Peyer's patch (tissue), 4 donors: Measurements from ENCODE around the gene THRA. TPM values are rescaled to one million over a fixed set of nuclear protein-coding genes. Genes with fewer than 3 reads are reported as not detected.

ENCODE experiments used
- DNase-seq, 3 donors: peaks; one replicate each; pipeline ENCODE4 v3.0.0-alpha.2; 2017 to 2019
- H3K27ac ChIP-seq, 4 donors: fragments of 200-600 bp; sonication (generic); one replicate each; pipeline ENCODE4 v1.5.1; 2016 to 2019
- H3K27me3 ChIP-seq, 2 donors: fragments of 200-600 bp; sonication (generic); one replicate each; pipeline ENCODE4 v1.5.1; 2019
- H3K36me3 ChIP-seq, 3 donors: fragments of 200-600 bp; sonication (generic); one replicate each; pipeline ENCODE4 v1.5.1; 2016 to 2019
- H3K4me1 ChIP-seq, 4 donors: fragments of 200-600 bp; sonication (generic); one replicate each; pipeline ENCODE4 v1.5.1; 2016 to 2019
- H3K4me3 ChIP-seq, 4 donors: fragments of 200-600 bp; sonication (generic); 1 replicate in 3 of 4; 2 replicates in 1 of 4; pipeline ENCODE4 v1.5.1; 2016 to 2019; ENCODE audit warnings: mild to moderate bottlenecking in 1 of 4
- H3K9me3 ChIP-seq, 4 donors: fragments of 200-600 bp; sonication (generic); one replicate each; pipeline ENCODE4 v1.5.1; 2016 to 2019; ENCODE audit warnings: mild to moderate bottlenecking in 1 of 4
- POLR2A ChIP-seq, 2 donors: fragments of 450-650 bp; IDR thresholded peaks; one replicate each; pipeline ENCODE4 v1.5.1; 2017; ENCODE audit warnings: antibody characterized with exemption in 2 of 2, mild to moderate bottlenecking in 2 of 2, moderate library complexity in 2 of 2
- total RNA-seq, 4 donors: library from RNA; depleted of rRNA; stranded (reverse); fragments of >200 nt; gene quantifications; one replicate each; pipeline ENCODE4 v1.1.0, GENCODE V29; 2016
- TF ChIP-seq, protein P1 (sequence below), 6 experiments: fragments of 450-650 bp in 4 of 6; fragments of 200-600 bp in 2 of 6; sonication (generic) in 1 of 6; IDR thresholded peaks; one replicate each; pipeline ENCODE4 v1.5.1; 2017 to 2019; ENCODE audit warnings: antibody characterized with exemption in 6 of 6, mild to moderate bottlenecking in 3 of 6, moderate library complexity in 1 of 6

Gene THRA
- total RNA-seq, 4 donors from 2014 or later = 43.4 to 80.5 (median 68.5) TPM

DNA sequence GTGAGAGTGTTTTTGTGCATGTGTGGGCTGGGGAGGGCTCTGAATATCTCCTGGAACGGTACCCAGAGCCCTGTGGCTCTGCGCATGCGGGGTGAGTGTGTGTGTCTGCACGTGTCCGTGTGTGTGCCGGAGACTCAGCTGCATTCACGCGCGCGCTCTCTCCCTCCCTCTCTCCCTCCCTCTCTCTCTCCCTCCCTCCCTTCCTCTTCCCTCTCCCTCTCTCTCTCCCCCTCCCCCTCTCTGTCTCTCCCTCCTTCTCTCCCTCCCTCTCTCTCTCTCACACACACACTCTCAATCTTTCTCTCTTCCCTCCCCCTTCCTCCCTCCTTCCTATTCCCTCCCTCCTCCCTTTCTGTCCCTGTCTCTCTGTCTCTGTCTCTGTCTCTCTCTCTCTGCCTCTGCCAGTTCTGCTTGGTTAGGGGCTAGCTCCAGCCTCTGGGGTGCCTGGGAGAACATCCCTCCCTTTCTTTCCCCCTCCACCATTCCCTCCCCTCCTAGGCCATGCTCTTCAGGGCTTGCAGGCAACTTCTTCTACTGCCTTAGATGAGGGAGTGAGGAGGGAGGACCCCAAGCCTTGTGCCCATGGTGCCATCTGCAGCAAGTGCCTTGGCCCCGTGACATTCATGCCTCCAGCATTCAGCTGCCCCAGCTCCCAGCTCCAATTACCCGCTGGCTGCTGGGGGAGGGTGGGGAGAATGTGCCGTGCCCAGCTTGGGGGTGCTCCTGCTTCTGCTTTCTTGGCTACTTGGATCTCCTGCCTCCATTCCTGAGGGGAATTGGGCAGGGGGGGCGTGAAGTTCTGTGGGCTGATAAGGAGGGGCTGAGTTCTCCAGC lies 6.4 kb downstream of the THRA start:
- no peaks in the 10 kb centered on the region for H3K36me3 ChIP-seq
- H3K27ac ChIP-seq = peak overlapping the region; percentile 78 to 100 (median 94)
- peaks cover 22 to 91% (median 50%) of the 10 kb centered on the region in 4 donors for H3K4me1 ChIP-seq
- TF ChIP-seq, protein P1, sequence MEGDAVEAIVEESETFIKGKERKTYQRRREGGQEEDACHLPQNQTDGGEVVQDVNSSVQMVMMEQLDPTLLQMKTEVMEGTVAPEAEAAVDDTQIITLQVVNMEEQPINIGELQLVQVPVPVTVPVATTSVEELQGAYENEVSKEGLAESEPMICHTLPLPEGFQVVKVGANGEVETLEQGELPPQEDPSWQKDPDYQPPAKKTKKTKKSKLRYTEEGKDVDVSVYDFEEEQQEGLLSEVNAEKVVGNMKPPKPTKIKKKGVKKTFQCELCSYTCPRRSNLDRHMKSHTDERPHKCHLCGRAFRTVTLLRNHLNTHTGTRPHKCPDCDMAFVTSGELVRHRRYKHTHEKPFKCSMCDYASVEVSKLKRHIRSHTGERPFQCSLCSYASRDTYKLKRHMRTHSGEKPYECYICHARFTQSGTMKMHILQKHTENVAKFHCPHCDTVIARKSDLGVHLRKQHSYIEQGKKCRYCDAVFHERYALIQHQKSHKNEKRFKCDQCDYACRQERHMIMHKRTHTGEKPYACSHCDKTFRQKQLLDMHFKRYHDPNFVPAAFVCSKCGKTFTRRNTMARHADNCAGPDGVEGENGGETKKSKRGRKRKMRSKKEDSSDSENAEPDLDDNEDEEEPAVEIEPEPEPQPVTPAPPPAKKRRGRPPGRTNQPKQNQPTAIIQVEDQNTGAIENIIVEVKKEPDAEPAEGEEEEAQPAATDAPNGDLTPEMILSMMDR (IDR thresholded peaks at IDR 0.05) = peak in 1 of 6 experiments; percentile 5
- TF ChIP-seq POLR2A (IDR thresholded peaks at IDR 0.05) = peak in 1 of 2 donors; percentile 44
- H3K27me3 ChIP-seq = no peaks in the 10 kb centered on the region
- H3K4me3 ChIP-seq = peak overlapping the region in 3 of 4 donors; percentile 33 to 40 (median 34)
- no peaks in the 10 kb centered on the region for H3K9me3 ChIP-seq
- peak; percentile 87 to 94 (median 89) for DNase-seq

DNA sequence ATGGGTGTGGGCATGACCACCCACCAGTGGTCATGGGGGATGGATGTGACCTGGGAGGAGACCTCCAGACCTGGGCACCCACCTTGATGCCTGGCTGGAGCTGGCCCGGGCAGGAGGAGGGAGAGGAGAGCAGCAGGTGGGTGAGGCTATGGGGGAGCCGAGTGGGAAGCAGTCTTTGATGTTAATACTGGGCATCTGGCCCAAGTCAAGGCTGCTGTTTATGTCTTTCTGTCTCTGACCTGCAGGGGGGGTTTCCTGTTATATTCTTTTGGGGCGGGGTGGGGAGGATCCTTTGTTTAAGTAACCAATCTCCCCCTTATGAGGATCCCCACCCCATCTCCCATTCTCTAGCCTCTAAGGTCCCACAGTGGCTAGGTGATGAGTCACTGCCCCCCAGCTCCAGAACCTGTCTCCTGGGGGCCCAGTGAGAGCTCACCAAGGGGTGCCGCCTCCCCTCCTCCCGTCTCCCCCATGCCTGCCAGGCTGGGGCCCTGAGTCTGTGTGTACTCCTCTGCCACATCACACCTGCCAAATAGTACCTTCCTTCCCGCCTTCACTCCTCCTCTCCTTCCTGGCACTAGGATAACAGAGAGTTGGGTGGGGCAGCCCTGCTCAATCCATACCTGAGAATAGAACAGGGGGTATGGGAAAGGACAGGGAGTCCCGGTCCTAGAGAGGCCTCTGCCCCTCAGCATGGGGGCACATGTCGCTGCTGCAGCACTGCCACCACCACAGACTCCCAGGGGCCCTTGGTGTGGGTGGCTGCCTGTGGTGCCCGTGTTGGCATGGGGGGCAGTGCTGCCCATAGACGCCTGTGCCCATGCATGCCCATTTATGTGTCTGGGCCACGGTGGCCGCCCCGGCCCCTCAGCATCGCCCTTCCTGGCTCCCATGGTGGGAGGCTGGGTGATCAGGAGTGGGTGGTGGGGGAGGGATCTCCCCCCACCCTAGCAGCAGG lies 7.3 kb downstream of the THRA start:
- Histone ChIP-seq H3K36me3 (no peaks in the 10 kb centered on the region), H3K27me3 (no peaks in the 10 kb centered on the region), H3K27ac (peak overlapping the region; percentile 78 to 100 (median 94)), H3K9me3 (no peaks in the 10 kb centered on the region), H3K4me3 (peak overlapping the region in 3 of 4 donors; percentile 15 to 48 (median 40)), H3K4me1 (peaks cover 26 to 91% (median 51%) of the 10 kb centered on the region in 4 donors)
- TF ChIP-seq, protein P1 (IDR thresholded peaks at IDR 0.05) = peak in 5 of 6 experiments; percentile 9 to 47 (median 36)
- peak; percentile 27 to 59 for TF ChIP-seq POLR2A (IDR thresholded peaks at IDR 0.05)
- DNase-seq = peak; percentile 63 to 73 (median 72)

DNA sequence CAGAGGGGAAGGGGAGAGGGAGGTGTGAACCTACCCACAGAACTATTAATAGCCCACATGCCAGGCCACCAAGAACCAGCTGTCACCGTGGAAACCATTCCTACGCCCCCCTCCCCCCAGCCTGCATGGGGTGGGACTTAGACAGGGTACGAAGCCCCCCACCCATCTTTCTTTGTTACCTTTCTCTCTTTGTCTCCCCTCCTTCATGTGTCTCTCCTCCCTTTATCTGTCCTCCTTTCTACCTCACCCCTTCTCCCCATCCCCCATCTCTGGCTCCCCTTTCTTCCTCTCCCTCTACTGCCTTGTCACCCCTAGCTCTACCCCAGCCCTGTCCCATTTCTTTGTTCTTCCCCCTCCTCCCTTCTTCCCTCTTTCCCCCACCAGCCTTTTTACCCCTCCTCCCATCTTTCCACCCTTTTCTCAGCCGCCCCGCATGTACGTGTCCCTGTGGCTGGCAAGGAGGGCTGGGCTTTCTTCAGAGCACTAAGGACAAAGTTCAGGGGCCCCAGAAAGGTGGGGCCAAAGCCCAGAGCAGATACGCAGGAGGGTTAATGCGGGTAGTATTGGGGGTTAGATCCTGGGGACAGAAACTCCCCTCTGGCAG lies 8.0 kb downstream of the THRA start:
- Histone ChIP-seq H3K27me3 (no peaks in the 10 kb centered on the region), H3K36me3 (no peaks in the 10 kb centered on the region), H3K9me3 (no peaks in the 10 kb centered on the region), H3K4me3 (peak overlapping the region in 2 of 4 donors; percentile 40 to 48), H3K27ac (peak overlapping the region; percentile 78 to 100 (median 94)), H3K4me1 (peaks cover 33 to 91% (median 57%) of the 10 kb centered on the region in 4 donors)
- peak in 2 of 3 donors; percentile 84 for DNase-seq
- TF ChIP-seq POLR2A (IDR thresholded peaks at IDR 0.05) = peak in 1 of 2 donors; percentile 89
- TF ChIP-seq, protein P1 (IDR thresholded peaks at IDR 0.05) = no peak

DNA sequence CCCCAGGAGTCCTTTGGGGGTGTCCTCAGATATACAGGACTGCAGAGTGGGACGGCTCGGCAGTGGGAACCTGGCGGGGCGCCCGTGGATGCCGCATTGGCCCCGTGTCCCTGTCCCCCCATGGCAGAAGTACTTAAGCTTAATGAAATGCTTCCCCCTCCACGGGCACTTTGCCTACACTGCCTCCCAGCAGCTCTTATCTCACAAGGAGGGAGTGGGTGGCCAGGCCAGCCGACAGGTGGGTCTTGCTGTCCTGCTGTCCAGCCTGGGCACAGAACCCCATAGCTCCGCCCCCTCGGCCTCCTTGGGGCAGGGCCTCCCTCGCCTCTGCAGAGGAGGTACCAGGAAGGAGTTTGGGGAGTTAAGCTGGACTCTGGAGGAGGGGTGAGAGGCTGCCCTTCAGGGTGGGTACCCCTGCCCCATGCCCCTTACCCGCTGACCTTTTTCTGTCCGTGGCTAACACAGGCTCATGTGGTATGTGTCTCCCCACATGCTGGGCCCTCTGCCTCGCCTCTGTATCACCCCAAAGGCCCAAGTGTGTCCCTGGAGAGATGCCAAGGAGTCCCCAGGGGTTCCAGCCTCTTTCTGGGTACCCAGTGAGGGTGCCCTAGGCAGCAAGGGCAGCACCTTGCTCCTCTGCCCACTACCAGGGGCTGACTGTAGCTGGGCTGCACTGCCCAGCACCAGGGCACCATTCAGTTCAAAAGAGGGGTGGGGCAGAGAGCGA lies 8.7 kb downstream of the THRA start:
- Histone ChIP-seq H3K4me1 (peaks cover 36 to 92% (median 60%) of the 10 kb centered on the region in 4 donors), H3K36me3 (peaks cover 0 to under 1% (median 0%) of the 10 kb centered on the region in 3 donors), H3K27ac (peak overlapping the region; percentile 78 to 100 (median 94)), H3K4me3 (peak overlapping the region in 2 of 4 donors; percentile 40 to 48), H3K27me3 (no peaks in the 10 kb centered on the region), H3K9me3 (no peaks in the 10 kb centered on the region)
- TF ChIP-seq, protein P1 (IDR thresholded peaks at IDR 0.05) = no peak
- TF ChIP-seq POLR2A (IDR thresholded peaks at IDR 0.05) = peak; percentile 50 to 65
- DNase-seq = peak in 2 of 3 donors; percentile 86 to 88
